Gastrocnemius medialis (tissue), 4 donors: Measurements from ENCODE around the gene SPNS2.

Source experiments
- POLR2A ChIP-seq, 2 donors: fragments of 450-650 bp; IDR thresholded peaks; one replicate each; pipeline ENCODE4 v1.6.1; 2017; ENCODE audit warnings: antibody characterized with exemption in 2 of 2, mild to moderate bottlenecking in 2 of 2, moderate library complexity in 2 of 2
- TF ChIP-seq, protein P1 (sequence below), 5 experiments: fragments of 450-650 bp in 3 of 5; fragments of 200-600 bp in 2 of 5; sonication (generic) in 2 of 5; IDR thresholded peaks in 4 of 5; conservative IDR thresholded peaks in 1 of 5; 1 replicate in 4 of 5; 2 replicates in 1 of 5; pipeline ENCODE4 v1.5.1; 2016 to 2019; ENCODE audit warnings: antibody characterized with exemption in 5 of 5, mild to moderate bottlenecking in 3 of 5, moderate library complexity in 3 of 5

DNA sequence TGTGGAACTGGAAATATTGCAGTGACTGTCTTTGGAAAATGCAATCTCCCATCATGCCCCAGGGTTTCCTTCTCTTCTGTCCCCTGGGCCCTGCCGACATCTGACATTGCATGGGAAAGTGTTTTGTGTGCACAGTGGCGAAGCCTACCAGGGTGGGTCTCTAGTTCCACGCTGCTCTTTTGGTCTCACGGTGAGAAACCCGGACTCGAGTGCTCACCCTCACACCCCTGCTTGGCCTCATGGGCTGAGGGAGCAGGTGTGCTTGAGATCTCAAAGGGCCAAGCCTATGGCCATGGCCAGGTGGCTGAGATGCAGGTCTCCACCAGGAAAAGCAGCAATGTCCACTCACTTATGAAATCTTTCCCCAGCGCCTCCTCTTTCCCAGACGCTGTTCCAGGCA lies 32.9 kb upstream of the SPNS2 start:
- TF ChIP-seq POLR2A (IDR thresholded peaks at IDR 0.05), result no peak
- TF ChIP-seq, protein P1, sequence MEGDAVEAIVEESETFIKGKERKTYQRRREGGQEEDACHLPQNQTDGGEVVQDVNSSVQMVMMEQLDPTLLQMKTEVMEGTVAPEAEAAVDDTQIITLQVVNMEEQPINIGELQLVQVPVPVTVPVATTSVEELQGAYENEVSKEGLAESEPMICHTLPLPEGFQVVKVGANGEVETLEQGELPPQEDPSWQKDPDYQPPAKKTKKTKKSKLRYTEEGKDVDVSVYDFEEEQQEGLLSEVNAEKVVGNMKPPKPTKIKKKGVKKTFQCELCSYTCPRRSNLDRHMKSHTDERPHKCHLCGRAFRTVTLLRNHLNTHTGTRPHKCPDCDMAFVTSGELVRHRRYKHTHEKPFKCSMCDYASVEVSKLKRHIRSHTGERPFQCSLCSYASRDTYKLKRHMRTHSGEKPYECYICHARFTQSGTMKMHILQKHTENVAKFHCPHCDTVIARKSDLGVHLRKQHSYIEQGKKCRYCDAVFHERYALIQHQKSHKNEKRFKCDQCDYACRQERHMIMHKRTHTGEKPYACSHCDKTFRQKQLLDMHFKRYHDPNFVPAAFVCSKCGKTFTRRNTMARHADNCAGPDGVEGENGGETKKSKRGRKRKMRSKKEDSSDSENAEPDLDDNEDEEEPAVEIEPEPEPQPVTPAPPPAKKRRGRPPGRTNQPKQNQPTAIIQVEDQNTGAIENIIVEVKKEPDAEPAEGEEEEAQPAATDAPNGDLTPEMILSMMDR (IDR thresholded peaks at IDR 0.05 in 4 of 5, conservative IDR thresholded peaks at IDR 0.05 in 1 of 5), result no peak
